ENCODE results near the gene CELF2.

GRCh38 chr10:11245510-11245909, 227.8 kb downstream of the CELF2 start:
- TF ChIP-seq, protein P1, sequence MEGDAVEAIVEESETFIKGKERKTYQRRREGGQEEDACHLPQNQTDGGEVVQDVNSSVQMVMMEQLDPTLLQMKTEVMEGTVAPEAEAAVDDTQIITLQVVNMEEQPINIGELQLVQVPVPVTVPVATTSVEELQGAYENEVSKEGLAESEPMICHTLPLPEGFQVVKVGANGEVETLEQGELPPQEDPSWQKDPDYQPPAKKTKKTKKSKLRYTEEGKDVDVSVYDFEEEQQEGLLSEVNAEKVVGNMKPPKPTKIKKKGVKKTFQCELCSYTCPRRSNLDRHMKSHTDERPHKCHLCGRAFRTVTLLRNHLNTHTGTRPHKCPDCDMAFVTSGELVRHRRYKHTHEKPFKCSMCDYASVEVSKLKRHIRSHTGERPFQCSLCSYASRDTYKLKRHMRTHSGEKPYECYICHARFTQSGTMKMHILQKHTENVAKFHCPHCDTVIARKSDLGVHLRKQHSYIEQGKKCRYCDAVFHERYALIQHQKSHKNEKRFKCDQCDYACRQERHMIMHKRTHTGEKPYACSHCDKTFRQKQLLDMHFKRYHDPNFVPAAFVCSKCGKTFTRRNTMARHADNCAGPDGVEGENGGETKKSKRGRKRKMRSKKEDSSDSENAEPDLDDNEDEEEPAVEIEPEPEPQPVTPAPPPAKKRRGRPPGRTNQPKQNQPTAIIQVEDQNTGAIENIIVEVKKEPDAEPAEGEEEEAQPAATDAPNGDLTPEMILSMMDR (IDR thresholded peaks at IDR 0.05), result no peak
- TF ChIP-seq EP300 (IDR thresholded peaks at IDR 0.05) (no peak), POLR2AphosphoS5 (IDR thresholded peaks at IDR 0.05) (no peak)
